Psoas muscle (tissue), 8 donors: ENCODE measurements around the gene ARMC12. TPM values are rescaled to one million over a fixed set of nuclear protein-coding genes. Genes with fewer than 3 reads are reported as not detected.
"Not testable (repeated sequence)": the region's sequence is repeated elsewhere in the genome, so short reads cannot be mapped to it uniquely, and the experiment has no call there.

Experiments used
- ATAC-seq, 4 donors: fragments of 200-7000 bp; cut with Tn5 transposase; one replicate each; pipeline ENCODE4 v1.9.1; 2020; ENCODE audit warnings: moderate library complexity in 3 of 4, mild to moderate bottlenecking in 2 of 4
- DNase-seq, 2 donors: peaks; one replicate each; pipeline ENCODE4 v3.0.0-alpha.2; 2020
- H3K27ac ChIP-seq: fragments of 200-600 bp; one replicate; pipeline ENCODE4 v1.8.0; 2022
- H3K27me3 ChIP-seq, 3 donors: fragments of 200-600 bp in 1 of 3; one replicate each; pipeline versions ENCODE4 v1.6.1 to v1.8.0; 2013 to 2022; ENCODE audit warnings: low read length in 2 of 3, mild to moderate bottlenecking in 2 of 3, moderate library complexity in 1 of 3; ENCODE audit not compliant: insufficient read depth in 3 of 3
- H3K36me3 ChIP-seq, 2 donors: fragments of 200-600 bp in 1 of 2; one replicate each; pipeline versions ENCODE4 v1.6.1 to v1.8.0; 2013 to 2022; ENCODE audit warnings: low read depth in 1 of 2, mild to moderate bottlenecking in 1 of 2, moderate library complexity in 1 of 2; ENCODE audit not compliant: insufficient read depth in 1 of 2
- H3K4me1 ChIP-seq: fragments of 200-600 bp; one replicate; pipeline ENCODE4 v1.8.0; 2022
- H3K4me3 ChIP-seq: fragments of 200-600 bp; one replicate; pipeline ENCODE4 v1.8.0; 2022; ENCODE audit warnings: mild to moderate bottlenecking
- H3K9me3 ChIP-seq: fragments of 200-600 bp; one replicate; pipeline ENCODE4 v1.8.0; 2022
- whole genome bisulfite sequencing, 3 donors: extraction: QIAGEN DNeasy Blood & Tissue Kit; methylation state at CpG; one replicate each; pipeline versions ENCODE4 v1.1.6 to v1.1.7; 2013; 5-methylcytosine and 5-hydroxymethylcytosine counted together
- intact Hi-C, 2 donors: fragments of 100-400 bp; cut with DNase I; formaldehyde crosslinking; loops; one replicate each; pipeline versions ENCODE4 v1.11.0 to v1.14.2; 2022
- polyA plus RNA-seq, 3 donors: library from polyadenylated mRNA; stranded (reverse); fragments of 200-250 nt; gene quantifications; one replicate each; pipeline ENCODE4 v1.2.3, GENCODE V29; 2013
- total RNA-seq, 4 donors: library from RNA; stranded (reverse); fragmentation: NEBNext Ultra II Directional in 2 of 4; extraction: Animal tissue kit (Norgen Biotek cat#: 25700) in 2 of 4; gene quantifications; one replicate each; pipeline versions ENCODE4 v1.2.1 to v1.2.4, GENCODE V29; 2021 to 2023
- TF ChIP-seq, protein P1 (sequence below): fragments of 200-600 bp; IDR thresholded peaks from one replicate; pipeline ENCODE4 v1.8.0; 2022; ENCODE audit warnings: antibody characterized with exemption
- donor health status: healthy with polysubstance abuse.
- donor health status: DM: no; HTN: no; CAD: no; lungs with moderate emphysema.
- donor health status: Bipolar disorder and iron deficiency.
- donor health status: healthy.
- donor health status: DM: yes; HTN: yes; CAD: no.
- donor health status: DM: no; HTN: no; CAD: no.
- donor health status: DM: no; HTN: no; CAD: no.
- donor health status: DM: yes; HTN: yes; CAD: no.

Gene ARMC12
- total and polyA plus RNA-seq, 7 donors: 0.25 to 15.5 (median 0.58) TPM; not detected in 2

DNA sequence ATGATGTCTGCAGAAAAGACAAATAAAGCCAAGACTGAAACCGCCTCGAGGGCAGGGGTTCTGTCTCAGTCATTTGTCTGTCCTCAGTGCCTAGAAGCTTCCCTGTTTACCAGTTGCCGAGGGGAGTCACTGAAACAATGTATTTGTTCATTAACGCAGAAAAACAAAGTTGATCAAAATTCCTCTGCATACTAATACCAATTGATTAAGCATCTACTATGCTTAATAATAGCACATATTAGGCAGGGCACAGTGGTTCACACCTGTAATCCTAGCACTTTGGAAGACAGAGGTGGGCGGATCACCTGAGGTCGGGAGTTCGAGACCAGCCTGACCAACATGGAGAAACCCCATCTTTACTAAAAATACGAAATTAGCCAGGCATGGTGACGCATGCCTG is 46.3 kb upstream of the ARMC12 start:
- no peaks in the 10 kb centered on the region for H3K36me3 ChIP-seq
- no peak overlapping the region for H3K4me3 ChIP-seq
- WGBS, 3 donors: 94 to 95% (median 95%) methylated on average over 8 to 9 of the region's 9 CpGs
- peaks cover 23% of the 10 kb centered on the region for H3K4me1 ChIP-seq
- H3K27me3 ChIP-seq: no peaks in the 10 kb centered on the region
- no peaks in the 10 kb centered on the region for H3K9me3 ChIP-seq
- no peak for ATAC-seq
- TF ChIP-seq, protein P1, sequence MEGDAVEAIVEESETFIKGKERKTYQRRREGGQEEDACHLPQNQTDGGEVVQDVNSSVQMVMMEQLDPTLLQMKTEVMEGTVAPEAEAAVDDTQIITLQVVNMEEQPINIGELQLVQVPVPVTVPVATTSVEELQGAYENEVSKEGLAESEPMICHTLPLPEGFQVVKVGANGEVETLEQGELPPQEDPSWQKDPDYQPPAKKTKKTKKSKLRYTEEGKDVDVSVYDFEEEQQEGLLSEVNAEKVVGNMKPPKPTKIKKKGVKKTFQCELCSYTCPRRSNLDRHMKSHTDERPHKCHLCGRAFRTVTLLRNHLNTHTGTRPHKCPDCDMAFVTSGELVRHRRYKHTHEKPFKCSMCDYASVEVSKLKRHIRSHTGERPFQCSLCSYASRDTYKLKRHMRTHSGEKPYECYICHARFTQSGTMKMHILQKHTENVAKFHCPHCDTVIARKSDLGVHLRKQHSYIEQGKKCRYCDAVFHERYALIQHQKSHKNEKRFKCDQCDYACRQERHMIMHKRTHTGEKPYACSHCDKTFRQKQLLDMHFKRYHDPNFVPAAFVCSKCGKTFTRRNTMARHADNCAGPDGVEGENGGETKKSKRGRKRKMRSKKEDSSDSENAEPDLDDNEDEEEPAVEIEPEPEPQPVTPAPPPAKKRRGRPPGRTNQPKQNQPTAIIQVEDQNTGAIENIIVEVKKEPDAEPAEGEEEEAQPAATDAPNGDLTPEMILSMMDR: no peak
- intact Hi-C loops: no loop called here
- H3K27ac ChIP-seq: peak overlapping the region; percentile 96
- no peak for DNase-seq

DNA sequence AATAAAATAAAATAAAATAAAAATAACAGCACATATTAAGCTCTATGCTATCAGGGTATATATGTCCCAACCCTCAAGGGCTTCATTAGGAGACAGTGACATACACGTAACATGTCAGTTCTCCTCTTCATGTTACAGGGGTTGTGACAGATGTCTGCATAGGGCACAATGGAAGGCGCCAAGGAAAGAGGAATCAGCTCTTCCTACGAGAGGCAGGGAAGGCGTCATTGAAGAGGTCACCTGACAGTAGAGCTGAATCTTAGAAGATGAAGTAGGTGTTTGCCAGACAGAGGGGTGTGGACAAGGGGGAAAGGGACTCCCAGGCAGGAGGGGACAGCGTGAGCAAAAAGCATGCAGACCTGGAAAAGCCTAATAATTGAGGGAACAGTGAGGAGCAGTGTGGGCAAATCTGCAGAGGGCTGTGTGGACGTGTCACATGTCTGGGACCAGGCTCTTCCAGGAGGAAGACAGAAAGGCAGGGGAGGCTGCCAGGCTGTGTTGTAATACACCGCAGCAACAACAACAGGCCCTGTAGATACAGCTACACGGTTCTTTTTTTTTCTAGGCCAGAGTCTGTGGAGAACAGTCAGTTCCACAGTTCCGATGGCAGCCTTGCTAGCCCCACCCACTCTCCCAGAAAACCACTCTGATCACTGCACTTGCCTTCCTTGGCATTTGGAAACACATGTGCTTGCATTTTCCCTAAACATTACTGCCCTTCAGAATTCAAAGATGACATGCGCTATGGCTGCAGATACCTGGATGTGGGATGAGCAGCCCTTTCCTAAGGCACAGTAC is 45.6 kb upstream of the ARMC12 start:
- Histone ChIP-seq H3K27me3 (no peaks in the 10 kb centered on the region), H3K36me3 (no peaks in the 10 kb centered on the region), H3K4me1 (peaks cover 20% of the 10 kb centered on the region), H3K27ac (peak overlapping the region; percentile 96), H3K9me3 (no peaks in the 10 kb centered on the region), H3K4me3 (peak overlapping the region; percentile 39)
- ATAC-seq (peak; percentile 70 to 78 (median 73)), DNase-seq (peak; percentile 93 to 97)
- intact Hi-C loops: loop anchor here in 1 of 2 donors (1.0 kb wide), 1 partner anchor 34 kb away; no protein-coding TSS in a partner anchor
- TF ChIP-seq, protein P1: no peak
- WGBS, 3 donors: 30 to 48% (median 35%) methylated on average over 10 of the region's 10 CpGs

DNA sequence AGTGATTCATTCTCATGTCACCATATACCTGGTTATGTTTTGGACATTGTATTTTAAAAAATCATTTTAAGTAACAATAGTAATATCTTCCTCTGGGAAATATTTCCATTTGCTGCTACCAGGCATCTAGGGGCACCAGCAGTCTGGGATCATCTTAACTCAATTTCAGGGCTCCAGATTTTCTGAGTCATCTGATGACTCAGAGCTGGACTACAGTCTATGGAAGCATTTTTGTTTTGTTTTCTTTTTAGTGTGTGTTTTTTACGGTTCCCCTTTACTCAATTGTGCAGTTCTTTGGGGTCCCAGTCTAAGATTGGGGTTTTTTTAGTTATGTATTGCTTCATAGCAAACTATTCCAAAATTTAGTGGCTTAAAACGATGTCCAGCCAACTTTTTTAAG is 42.4 kb upstream of the ARMC12 start:
- peaks cover 20% of the 10 kb centered on the region for H3K4me1 ChIP-seq
- intact Hi-C loops: loop anchor here in 1 of 2 donors (2.0 kb wide), 1 partner anchor 26 kb away; no protein-coding TSS in a partner anchor
- DNase-seq: no peak
- H3K9me3 ChIP-seq: no peaks in the 10 kb centered on the region
- no peak overlapping the region for H3K4me3 ChIP-seq
- TF ChIP-seq, protein P1: no peak
- no peak overlapping the region for H3K27ac ChIP-seq
- ATAC-seq: no peak
- no peaks in the 10 kb centered on the region for H3K36me3 ChIP-seq
- WGBS, 3 donors: 83 to 95% (median 85%) methylated on average over 2 of the region's 2 CpGs
- H3K27me3 ChIP-seq: no peaks in the 10 kb centered on the region

DNA sequence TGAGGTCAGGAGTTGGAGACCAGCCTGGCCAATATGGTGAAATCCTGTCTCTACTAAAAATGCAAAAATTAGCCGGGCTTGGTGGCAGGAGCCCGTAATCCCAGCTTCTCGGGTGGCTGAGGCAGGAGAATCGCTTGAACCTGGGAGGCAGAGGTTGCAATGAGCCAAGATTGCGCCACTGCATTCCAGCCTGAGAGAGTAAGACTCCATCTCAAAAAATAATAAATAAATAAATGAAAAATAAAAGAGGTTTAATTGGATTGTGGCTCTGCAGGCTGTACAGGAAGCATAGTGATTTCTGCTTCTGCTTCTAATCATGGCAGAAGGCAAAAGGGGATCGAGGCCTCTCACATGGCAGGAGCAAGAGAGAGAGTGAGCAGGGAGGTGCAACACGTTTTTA is 38.4 kb upstream of the ARMC12 start:
- H3K4me1 ChIP-seq, H3K4me3 ChIP-seq, DNase-seq, ATAC-seq, H3K36me3 ChIP-seq, H3K27me3 ChIP-seq, intact Hi-C loops, H3K9me3 ChIP-seq, H3K27ac ChIP-seq: not testable (repeated sequence)
- 86 to 88% (median 87%) methylated on average over 7 of the region's 7 CpGs for WGBS, 3 donors

DNA sequence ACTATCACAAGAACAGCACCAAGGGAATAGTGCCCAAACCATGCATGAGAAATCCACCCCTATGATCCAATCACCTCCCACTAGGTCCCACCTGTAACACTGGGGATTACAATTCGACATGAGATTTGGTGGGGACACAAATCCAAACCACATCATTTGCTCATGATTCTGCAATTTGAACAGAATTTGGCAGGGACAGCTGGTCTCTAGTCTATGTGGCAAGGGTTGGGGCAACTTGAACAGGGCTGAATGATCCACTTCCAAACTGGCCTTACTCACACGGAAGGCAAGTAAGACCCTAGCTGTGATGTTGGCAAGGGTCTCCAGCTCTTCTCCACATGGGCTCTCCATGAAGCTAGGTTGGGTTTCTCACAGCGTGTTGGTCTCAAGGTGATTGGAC is 38.0 kb upstream of the ARMC12 start:
- 68 to 81% (median 70%) methylated on average over 3 of the region's 3 CpGs for WGBS, 3 donors
- no peak overlapping the region for H3K27ac ChIP-seq
- ATAC-seq: no peak

More for the DNA sequence above, 38.0 kb upstream of the ARMC12 start:
- Histone ChIP-seq H3K36me3 (no peaks in the 10 kb centered on the region), H3K27me3 (no peaks in the 10 kb centered on the region), H3K4me1 (no peaks in the 10 kb centered on the region), H3K4me3 (no peak overlapping the region), H3K9me3 (peaks cover 3% of the 10 kb centered on the region)
- intact Hi-C loops: no loop called here
- TF ChIP-seq, protein P1: no peak
- no peak for DNase-seq
